ENCODE measurements around the gene HNRNPA1.

DNA sequence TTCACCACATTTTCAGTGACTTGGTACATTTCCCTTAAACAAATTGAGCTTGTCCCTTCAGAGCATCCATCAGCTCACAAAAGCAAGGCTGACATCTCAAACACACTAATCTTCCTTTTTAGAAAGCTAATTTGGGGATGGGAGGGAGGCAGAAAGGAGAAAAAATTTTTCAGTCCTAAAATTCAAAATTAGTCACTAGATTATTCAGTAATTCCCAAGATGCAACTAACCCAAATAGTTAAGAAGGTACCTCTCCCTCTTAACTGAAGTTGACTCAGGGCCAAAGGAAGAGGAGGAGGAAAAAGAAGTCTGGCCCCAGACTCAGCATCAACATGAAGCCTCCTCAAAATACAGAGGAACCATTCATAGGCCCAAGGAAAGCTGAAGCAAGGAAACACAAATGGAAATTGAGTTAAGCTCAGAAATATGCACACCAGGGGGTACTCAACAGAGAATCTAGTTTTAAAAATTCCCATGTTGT is 22.3 kb upstream of the HNRNPA1 start:
- TF ChIP-seq ZNF585B (tag by site-specific recombination; IDR thresholded peaks at IDR 0.05) (no peak), YY1 (tag by site-specific recombination; IDR thresholded peaks at IDR 0.05) (no peak), ZNF747 (tag by site-specific recombination; IDR thresholded peaks at IDR 0.05) (no peak), ZNF184 (tag by site-specific recombination; IDR thresholded peaks at IDR 0.05) (no peak)
- TF ChIP-seq, protein P1, sequence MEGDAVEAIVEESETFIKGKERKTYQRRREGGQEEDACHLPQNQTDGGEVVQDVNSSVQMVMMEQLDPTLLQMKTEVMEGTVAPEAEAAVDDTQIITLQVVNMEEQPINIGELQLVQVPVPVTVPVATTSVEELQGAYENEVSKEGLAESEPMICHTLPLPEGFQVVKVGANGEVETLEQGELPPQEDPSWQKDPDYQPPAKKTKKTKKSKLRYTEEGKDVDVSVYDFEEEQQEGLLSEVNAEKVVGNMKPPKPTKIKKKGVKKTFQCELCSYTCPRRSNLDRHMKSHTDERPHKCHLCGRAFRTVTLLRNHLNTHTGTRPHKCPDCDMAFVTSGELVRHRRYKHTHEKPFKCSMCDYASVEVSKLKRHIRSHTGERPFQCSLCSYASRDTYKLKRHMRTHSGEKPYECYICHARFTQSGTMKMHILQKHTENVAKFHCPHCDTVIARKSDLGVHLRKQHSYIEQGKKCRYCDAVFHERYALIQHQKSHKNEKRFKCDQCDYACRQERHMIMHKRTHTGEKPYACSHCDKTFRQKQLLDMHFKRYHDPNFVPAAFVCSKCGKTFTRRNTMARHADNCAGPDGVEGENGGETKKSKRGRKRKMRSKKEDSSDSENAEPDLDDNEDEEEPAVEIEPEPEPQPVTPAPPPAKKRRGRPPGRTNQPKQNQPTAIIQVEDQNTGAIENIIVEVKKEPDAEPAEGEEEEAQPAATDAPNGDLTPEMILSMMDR (tag by site-specific recombination; IDR thresholded peaks at IDR 0.05) = no peak
- TF ChIP-seq, protein P2, sequence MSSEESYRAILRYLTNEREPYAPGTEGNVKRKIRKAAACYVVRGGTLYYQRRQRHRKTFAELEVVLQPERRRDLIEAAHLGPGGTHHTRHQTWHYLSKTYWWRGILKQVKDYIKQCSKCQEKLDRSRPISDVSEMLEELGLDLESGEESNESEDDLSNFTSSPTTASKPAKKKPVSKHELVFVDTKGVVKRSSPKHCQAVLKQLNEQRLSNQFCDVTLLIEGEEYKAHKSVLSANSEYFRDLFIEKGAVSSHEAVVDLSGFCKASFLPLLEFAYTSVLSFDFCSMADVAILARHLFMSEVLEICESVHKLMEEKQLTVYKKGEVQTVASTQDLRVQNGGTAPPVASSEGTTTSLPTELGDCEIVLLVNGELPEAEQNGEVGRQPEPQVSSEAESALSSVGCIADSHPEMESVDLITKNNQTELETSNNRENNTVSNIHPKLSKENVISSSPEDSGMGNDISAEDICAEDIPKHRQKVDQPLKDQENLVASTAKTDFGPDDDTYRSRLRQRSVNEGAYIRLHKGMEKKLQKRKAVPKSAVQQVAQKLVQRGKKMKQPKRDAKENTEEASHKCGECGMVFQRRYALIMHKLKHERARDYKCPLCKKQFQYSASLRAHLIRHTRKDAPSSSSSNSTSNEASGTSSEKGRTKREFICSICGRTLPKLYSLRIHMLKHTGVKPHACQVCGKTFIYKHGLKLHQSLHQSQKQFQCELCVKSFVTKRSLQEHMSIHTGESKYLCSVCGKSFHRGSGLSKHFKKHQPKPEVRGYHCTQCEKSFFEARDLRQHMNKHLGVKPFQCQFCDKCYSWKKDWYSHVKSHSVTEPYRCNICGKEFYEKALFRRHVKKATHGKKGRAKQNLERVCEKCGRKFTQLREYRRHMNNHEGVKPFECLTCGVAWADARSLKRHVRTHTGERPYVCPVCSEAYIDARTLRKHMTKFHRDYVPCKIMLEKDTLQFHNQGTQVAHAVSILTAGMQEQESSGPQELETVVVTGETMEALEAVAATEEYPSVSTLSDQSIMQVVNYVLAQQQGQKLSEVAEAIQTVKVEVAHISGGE (tag by site-specific recombination; conservative IDR thresholded peaks at IDR 0.05; ENCODE audit: low read depth) = no peak

All from HEK293 (cell line).